OCI-M1 (cell line): ENCODE measurements around the gene FUT4.
"Not testable (repeated sequence)": the region's sequence is repeated elsewhere in the genome, so short reads cannot be mapped to it uniquely, and the experiment has no call there.

Experiments used
- DNase-seq: peaks from one replicate; lab custom pipeline; 2025; lab: John Stamatoyannopoulos, UW

Gene FUT4

DNA sequence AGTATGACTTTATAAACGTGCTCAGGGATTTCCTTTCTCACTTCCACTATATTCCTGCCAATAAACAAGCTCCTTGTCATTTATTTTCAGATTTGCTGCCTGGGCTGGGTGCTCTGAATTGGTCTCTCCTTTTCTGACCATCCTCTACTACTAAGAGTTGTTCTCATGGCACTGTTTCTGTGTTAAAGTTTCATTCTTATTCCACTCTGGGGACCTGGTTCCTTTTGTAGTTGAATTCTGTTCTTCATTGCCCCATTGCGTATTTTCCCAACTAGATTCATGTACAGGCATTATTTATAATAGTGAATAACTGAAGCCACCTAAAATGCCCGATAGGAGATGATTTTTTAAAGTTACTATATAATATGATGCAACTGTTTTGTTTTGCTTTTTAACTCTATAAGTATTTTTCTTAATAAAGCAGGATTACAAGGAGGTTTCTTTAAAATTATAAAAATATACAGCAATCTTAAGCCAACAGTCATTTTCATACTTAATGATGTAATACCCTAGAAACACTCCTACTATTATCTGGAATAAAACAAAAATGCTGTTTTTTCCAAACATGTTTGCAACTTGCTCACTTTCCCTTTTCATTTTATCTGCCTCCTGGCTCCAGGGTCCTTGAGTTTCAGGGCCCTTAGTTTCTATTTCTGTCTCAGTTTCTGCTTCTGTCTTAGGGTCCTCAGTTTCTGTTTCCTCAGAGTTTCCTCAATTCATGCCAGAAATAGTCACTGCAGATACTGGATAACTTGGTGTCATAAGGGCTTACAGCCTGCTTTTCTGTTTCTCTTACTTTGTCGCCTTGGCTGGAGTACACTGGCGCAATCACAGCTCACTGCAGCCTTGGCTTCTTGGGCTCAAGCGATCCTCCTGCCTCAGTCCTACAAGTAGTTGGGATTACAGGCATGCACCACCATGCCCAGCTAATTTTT, 9.8 kb upstream of the FUT4 start:
- DNase-seq = peak; percentile 63

GRCh38 chr11:94536386-94536785, 7.3 kb upstream of the FUT4 start:
- no peak for DNase-seq

- DNase-seq = no peak
Observed at GRCh38 chr11:94537031-94537600, 6.6 kb upstream of the FUT4 start.

GRCh38 chr11:94539420-94539819, 4.3 kb upstream of the FUT4 start:
- no peak for DNase-seq

DNA sequence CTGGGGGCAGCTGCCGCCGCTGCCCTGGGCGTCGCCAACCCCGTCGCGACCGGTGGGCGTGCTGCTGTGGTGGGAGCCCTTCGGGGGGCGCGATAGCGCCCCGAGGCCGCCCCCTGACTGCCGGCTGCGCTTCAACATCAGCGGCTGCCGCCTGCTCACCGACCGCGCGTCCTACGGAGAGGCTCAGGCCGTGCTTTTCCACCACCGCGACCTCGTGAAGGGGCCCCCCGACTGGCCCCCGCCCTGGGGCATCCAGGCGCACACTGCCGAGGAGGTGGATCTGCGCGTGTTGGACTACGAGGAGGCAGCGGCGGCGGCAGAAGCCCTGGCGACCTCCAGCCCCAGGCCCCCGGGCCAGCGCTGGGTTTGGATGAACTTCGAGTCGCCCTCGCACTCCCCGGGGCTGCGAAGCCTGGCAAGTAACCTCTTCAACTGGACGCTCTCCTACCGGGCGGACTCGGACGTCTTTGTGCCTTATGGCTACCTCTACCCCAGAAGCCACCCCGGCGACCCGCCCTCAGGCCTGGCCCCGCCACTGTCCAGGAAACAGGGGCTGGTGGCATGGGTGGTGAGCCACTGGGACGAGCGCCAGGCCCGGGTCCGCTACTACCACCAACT, 1.0 kb downstream of the FUT4 start:
- DNase-seq = no peak

DNA sequence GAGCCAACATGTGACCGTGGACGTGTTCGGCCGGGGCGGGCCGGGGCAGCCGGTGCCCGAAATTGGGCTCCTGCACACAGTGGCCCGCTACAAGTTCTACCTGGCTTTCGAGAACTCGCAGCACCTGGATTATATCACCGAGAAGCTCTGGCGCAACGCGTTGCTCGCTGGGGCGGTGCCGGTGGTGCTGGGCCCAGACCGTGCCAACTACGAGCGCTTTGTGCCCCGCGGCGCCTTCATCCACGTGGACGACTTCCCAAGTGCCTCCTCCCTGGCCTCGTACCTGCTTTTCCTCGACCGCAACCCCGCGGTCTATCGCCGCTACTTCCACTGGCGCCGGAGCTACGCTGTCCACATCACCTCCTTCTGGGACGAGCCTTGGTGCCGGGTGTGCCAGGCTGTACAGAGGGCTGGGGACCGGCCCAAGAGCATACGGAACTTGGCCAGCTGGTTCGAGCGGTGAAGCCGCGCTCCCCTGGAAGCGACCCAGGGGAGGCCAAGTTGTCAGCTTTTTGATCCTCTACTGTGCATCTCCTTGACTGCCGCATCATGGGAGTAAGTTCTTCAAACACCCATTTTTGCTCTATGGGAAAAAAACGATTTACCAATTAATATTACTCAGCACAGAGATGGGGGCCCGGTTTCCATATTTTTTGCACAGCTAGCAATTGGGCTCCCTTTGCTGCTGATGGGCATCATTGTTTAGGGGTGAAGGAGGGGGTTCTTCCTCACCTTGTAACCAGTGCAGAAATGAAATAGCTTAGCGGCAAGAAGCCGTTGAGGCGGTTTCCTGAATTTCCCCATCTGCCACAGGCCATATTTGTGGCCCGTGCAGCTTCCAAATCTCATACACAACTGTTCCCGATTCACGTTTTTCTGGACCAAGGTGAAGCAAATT, 1.8 kb downstream of the FUT4 start:
- no peak for DNase-seq

DNA sequence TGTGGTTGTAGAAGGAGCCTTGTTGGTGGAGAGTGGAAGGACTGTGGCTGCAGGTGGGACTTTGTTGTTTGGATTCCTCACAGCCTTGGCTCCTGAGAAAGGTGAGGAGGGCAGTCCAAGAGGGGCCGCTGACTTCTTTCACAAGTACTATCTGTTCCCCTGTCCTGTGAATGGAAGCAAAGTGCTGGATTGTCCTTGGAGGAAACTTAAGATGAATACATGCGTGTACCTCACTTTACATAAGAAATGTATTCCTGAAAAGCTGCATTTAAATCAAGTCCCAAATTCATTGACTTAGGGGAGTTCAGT, 2.4 kb downstream of the FUT4 start:
- DNase-seq = no peak

DNA sequence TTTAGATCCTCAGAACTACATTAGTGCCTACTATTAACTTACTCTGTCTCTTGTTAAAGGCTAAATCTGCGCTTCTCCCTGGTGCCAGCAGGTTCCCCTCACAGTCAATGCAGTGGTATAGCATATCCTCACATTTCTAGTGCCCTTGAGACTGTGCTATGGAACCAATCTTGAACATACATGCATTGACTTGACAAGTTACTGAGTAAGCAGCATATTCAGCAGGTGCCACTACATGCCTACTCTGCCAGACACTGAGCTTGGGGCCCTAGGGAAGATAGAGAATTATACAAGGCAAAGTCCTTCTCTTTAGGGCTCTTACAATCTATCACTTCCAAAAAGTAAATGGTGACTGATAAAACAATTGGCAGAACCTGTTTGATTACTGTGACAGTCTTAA, 3.2 kb downstream of the FUT4 start:
- DNase-seq = no peak

DNA sequence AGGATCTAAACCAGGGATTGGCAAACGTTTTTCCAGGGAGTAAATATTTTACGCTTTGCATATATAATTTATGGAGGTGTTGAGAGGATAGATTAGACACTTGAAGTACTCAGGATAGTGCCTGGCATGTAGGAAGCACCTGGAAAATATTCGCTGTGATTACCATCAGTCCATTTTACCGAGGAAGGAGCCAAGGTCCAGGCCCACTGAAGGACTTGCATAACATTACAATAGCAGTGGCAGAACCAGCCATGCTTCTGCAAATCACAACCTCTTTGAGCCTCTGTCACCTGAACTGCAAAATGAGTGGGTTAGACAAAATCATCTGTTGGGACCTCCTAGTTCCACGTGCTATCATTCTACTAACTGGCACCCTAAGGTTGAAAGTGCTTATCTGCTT, 5.4 kb downstream of the FUT4 start:
- DNase-seq = no peak

- peak; percentile 68 for DNase-seq
Observed at GRCh38 chr11:94550513-94550912, 6.8 kb downstream of the FUT4 start.

GRCh38 chr11:94553938-94554337, 10.2 kb downstream of the FUT4 start:
- no peak for DNase-seq

DNA sequence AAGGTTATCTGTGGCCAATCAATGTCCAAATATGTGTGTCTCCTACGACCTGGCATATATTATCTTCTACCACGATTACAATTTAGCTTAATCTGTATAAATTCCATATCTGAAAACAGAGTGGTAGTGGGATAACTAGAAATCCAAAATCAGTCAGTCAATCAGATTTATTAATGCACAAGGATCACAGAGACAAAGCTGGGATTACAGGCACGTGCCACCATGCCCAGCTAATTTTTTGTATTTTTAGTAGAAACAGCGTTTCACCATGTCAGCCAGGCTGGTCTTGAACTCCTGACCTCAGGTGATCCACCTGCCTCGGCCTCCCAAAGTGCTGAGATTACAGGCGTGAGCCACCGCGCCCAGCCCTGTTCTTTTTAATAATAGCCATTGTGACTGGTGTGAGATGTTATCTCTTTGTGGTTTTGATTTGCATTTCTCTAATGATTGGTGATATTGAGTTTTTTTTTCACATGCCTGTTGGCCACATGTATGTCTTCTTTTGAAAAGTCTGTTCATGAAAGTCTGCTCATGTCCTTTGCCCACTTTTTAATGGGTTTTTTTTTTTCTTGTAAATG, 12.1 kb downstream of the FUT4 start:
- not testable (repeated sequence) for DNase-seq

- DNase-seq = no peak
Observed at GRCh38 chr11:94557421-94557820, 13.7 kb downstream of the FUT4 start.

GRCh38 chr11:94557992-94558391, 14.3 kb downstream of the FUT4 start:
- no peak for DNase-seq

- peak; percentile 51 for DNase-seq
Observed at GRCh38 chr11:94558468-94558867, 14.7 kb downstream of the FUT4 start.

GRCh38 chr11:94558932-94559331, 15.2 kb downstream of the FUT4 start:
- DNase-seq = no peak

DNA sequence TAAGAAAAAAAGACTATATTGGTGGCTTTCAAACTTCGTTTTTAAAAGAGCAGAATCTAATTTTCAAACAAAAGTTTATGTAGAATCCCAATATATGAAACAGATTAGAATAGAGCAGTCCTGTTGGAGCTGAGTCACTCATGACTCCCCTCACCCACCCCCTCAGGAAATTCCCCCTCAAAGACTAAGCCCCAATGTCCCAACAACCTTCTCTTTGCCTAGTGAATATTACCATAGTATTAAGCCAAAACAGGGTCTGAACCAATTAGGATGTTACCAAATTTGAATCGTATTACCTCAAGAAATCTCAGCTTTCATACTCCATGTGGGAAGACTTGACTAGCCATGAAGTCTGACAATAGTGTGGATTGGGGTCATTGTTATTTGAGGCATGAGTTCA, 15.6 kb downstream of the FUT4 start:
- no peak for DNase-seq

DNA sequence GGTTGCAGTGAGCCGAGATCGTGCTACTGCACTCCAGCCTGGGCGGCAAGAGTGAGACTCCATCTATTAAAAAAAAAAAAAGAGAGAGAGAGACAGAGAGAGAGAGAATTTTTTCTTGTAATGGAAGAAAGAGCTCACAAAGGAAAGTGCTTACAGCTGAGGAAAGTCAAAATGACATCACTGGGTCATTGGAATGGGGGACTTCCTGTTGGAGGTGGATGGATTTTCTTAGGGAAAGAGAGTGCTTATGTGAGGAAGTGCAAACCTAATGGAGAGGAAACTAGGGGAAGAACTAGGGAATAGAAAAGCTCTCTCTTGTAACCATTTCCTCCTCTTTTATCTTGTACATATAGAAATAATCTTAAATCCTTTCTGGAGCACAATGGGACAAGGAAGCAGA, 17.1 kb downstream of the FUT4 start:
- DNase-seq = no peak

DNA sequence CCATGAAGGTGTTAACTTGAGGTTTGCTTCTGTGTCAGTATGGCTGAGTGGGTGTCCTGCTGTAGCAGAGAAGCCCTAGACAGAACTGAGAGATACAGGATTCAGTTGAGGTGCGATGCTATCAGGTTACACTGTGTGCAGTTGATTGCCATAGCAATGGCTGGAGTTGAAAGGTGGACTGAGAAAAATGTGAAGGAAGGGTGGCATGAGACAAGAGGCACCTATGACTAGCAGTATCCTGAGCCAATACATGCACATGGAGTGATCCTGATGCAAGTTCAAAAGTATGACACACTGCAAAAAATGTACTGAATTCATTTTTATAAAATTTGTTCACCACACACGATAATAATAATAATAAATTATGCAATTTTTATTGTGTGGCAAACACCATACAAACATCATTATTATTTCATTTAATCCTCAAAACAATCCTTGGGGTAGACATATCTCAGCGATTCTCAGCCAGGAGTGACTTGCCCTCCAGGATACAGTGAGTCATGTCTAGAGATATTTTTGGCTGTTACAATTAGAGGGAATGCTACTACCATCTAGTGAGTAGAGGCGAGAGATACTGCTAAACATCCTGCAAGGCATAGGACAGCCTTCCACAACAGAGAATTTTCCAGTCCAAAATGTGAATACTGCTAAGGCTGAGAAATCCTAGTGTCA, 19.6 kb downstream of the FUT4 start:
- DNase-seq = peak; percentile 25

DNA sequence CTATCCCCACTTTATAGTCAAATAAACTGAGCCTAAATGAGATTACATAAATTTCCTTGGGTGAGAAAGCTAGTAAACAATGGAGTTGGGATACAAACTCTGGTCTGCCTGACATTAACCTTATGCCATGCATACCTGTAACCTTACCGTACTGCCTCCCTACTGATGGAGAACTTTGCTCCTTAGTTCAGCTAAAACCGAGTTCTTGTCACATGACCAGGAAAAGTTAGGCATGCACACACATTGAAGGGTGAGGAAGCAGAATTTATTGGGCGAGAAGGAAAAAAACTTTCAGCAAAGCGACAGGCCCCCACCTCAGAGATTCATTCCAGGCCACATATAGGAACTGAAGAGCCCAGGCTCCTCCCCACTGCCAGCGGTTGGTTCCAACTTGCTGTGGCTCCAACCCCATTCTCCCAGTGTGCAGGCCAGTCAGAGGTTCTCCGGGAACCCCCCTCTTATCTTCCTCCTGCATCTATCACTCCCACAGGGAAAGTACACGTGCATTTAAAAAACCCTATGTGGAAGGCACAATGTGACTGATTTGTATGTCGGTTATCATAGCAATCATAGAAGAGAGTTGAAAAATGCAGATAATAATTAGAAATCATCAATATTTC, 20.2 kb downstream of the FUT4 start:
- DNase-seq = peak; percentile 39

DNA sequence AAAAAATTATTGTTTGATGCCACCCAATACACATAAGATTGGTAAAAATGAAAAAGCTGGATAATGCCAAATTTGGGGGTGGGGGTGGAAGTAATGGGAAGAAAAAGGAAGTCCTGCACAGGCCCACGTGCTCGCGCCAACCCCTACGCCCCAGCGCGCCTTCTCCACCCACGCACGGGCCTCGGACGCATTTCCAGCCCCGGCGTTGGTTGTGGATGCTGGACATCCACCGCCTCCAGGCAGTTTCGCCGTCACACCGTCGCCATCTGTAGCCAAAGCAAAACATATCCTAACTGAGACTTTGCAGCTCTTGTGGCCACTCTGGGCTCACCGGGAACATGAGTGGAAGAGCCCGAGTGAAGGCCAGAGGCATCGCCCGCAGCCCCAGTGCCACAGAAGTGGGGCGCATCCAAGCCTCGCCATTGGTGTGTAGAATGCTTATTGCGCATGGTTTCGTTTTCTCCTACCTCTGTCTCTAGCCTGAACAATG, 23.5 kb downstream of the FUT4 start, which contains the start of gene PIWIL4:
TSS of gene PIWIL4 (plus strand) at position 188 of the 490 bp plus-strand sequence. CDS start at position 339, 151 bp downstream.
- DNase-seq = no peak
